HEK293 (cell line): ENCODE results near the gene PFDN1.

Experiments
- ELK4 ChIP-seq: IDR thresholded peaks from 2 replicates; pipeline ENCODE4 v1.6.1; 2011; ENCODE audit warnings: mild to moderate bottlenecking, low read depth, low read length, borderline replicate concordance
- FEZF1 ChIP-seq: fragments of 450-650 bp; formaldehyde crosslinking; IDR thresholded peaks from 2 replicates; pipeline ENCODE4 v1.5.1; 2016; ENCODE audit warnings: missing biosample characterization, missing genetic modification characterization
- GLIS1 ChIP-seq: fragments of 450-650 bp; formaldehyde crosslinking; IDR thresholded peaks from 2 replicates; pipeline ENCODE4 v1.5.1; 2016; ENCODE audit warnings: missing biosample characterization, missing genetic modification characterization
- HIC1 ChIP-seq: fragments of 450-650 bp; formaldehyde crosslinking; IDR thresholded peaks from 2 replicates; pipeline ENCODE4 v1.5.1; 2016; ENCODE audit warnings: missing biosample characterization, missing genetic modification characterization
- KLF1 ChIP-seq: fragments of 450-650 bp; formaldehyde crosslinking; IDR thresholded peaks from 2 replicates; pipeline ENCODE4 v1.5.1; 2016; ENCODE audit warnings: missing biosample characterization, missing genetic modification characterization
- KLF7 ChIP-seq: fragments of 450-650 bp; formaldehyde crosslinking; IDR thresholded peaks from 2 replicates; pipeline ENCODE4 v1.5.1; 2016; ENCODE audit warnings: missing biosample characterization, missing genetic modification characterization, borderline replicate concordance
- MYNN ChIP-seq: fragments of 450-650 bp; formaldehyde crosslinking; IDR thresholded peaks from 2 replicates; pipeline ENCODE4 v1.5.1; 2016; ENCODE audit warnings: missing biosample characterization, missing genetic modification characterization, borderline replicate concordance
- MZF1 ChIP-seq: fragments of 450-650 bp; formaldehyde crosslinking; IDR thresholded peaks from 2 replicates; pipeline ENCODE4 v1.5.1; 2017; ENCODE audit warnings: missing biosample characterization, missing genetic modification characterization, borderline replicate concordance
- OSR2 ChIP-seq: fragments of 450-650 bp; formaldehyde crosslinking; IDR thresholded peaks from 2 replicates; pipeline ENCODE4 v1.5.1; 2016; ENCODE audit warnings: missing biosample characterization, missing genetic modification characterization
- OVOL3 ChIP-seq: fragments of 450-650 bp; formaldehyde crosslinking; IDR thresholded peaks from 2 replicates; pipeline ENCODE4 v1.5.1; 2016; ENCODE audit warnings: missing biosample characterization, missing genetic modification characterization
- ZEB2 ChIP-seq: fragments of 450-650 bp; formaldehyde crosslinking; IDR thresholded peaks from 2 replicates; pipeline ENCODE4 v1.5.1; 2016; ENCODE audit warnings: missing biosample characterization, missing genetic modification characterization
- ZFP37 ChIP-seq: fragments of 450-650 bp; formaldehyde crosslinking; IDR thresholded peaks from 2 replicates; pipeline ENCODE4 v1.5.1; 2016; ENCODE audit warnings: missing biosample characterization, missing genetic modification characterization
- ZNF140 ChIP-seq: fragments of 450-650 bp; formaldehyde crosslinking; IDR thresholded peaks from 2 replicates; pipeline ENCODE4 v1.5.1; 2016; ENCODE audit warnings: missing biosample characterization, missing genetic modification characterization
- ZNF19 ChIP-seq: fragments of 450-650 bp; formaldehyde crosslinking; IDR thresholded peaks from 2 replicates; pipeline ENCODE4; 2016; ENCODE audit warnings: missing biosample characterization, missing genetic modification characterization, low read depth
- ZNF302 ChIP-seq: fragments of 450-650 bp; formaldehyde crosslinking; IDR thresholded peaks from 2 replicates; pipeline ENCODE4 v1.5.1; 2016; ENCODE audit warnings: missing biosample characterization, missing genetic modification characterization, low read depth
- ZNF311 ChIP-seq: fragments of 450-650 bp; formaldehyde crosslinking; IDR thresholded peaks from 2 replicates; pipeline ENCODE4 v1.5.1; 2017; ENCODE audit warnings: missing biosample characterization, missing genetic modification characterization, borderline replicate concordance
- ZNF335 ChIP-seq: fragments of 450-650 bp; formaldehyde crosslinking; conservative IDR thresholded peaks from 2 replicates; pipeline ENCODE4 v1.5.1; 2016; ENCODE audit warnings: missing biosample characterization, missing genetic modification characterization
- ZNF350 ChIP-seq: fragments of 450-650 bp; formaldehyde crosslinking; IDR thresholded peaks from 2 replicates; pipeline ENCODE4 v1.5.0; 2017; ENCODE audit warnings: missing biosample characterization, mild to moderate bottlenecking, missing genetic modification characterization
- ZNF354C ChIP-seq: fragments of 450-650 bp; formaldehyde crosslinking; IDR thresholded peaks from 2 replicates; pipeline ENCODE4 v1.5.1; 2016; ENCODE audit warnings: missing biosample characterization, missing genetic modification characterization, low read depth, borderline replicate concordance
- ZNF433 ChIP-seq: fragments of 450-650 bp; formaldehyde crosslinking; IDR thresholded peaks from 2 replicates; pipeline ENCODE4 v1.5.1; 2016; ENCODE audit warnings: missing biosample characterization, missing genetic modification characterization, low read depth
- ZNF529 ChIP-seq: fragments of 450-650 bp; formaldehyde crosslinking; IDR thresholded peaks from 2 replicates; pipeline ENCODE4 v1.5.1; 2017; ENCODE audit warnings: missing genetic modification characterization, missing biosample characterization; ENCODE audit not compliant: insufficient replicate concordance
- ZNF561 ChIP-seq: fragments of 450-650 bp; IDR thresholded peaks from 2 replicates; pipeline ENCODE4 v1.5.1; 2018; ENCODE audit warnings: missing biosample characterization, missing genetic modification characterization, borderline replicate concordance
- ZNF610 ChIP-seq: fragments of 450-650 bp; formaldehyde crosslinking; IDR thresholded peaks from 2 replicates; pipeline ENCODE4 v1.5.1; 2016; ENCODE audit warnings: missing biosample characterization, missing genetic modification characterization, borderline replicate concordance
- ZNF624 ChIP-seq: fragments of 450-650 bp; formaldehyde crosslinking; IDR thresholded peaks from 2 replicates; pipeline ENCODE4 v1.5.1; 2017; ENCODE audit warnings: missing biosample characterization, missing genetic modification characterization
- ZNF664 ChIP-seq: fragments of 450-650 bp; formaldehyde crosslinking; IDR thresholded peaks from 2 replicates; pipeline ENCODE4 v1.5.1; 2016; ENCODE audit warnings: missing biosample characterization, missing genetic modification characterization
- ZNF701 ChIP-seq: fragments of 450-650 bp; formaldehyde crosslinking; IDR thresholded peaks from 2 replicates; pipeline ENCODE4 v1.5.1; 2016; ENCODE audit warnings: missing biosample characterization, missing genetic modification characterization
- ZNF768 ChIP-seq: fragments of 450-650 bp; formaldehyde crosslinking; IDR thresholded peaks from 2 replicates; pipeline ENCODE4 v1.5.1; 2018; ENCODE audit warnings: missing biosample characterization, mild to moderate bottlenecking, missing genetic modification characterization
- ZNF776 ChIP-seq: fragments of 450-650 bp; formaldehyde crosslinking; IDR thresholded peaks from 2 replicates; pipeline ENCODE4 v1.5.0; 2017; ENCODE audit warnings: missing biosample characterization, missing genetic modification characterization, borderline replicate concordance
- ZNF830 ChIP-seq: fragments of 450-650 bp; IDR thresholded peaks from 2 replicates; pipeline ENCODE4 v1.5.0; 2018; ENCODE audit warnings: missing biosample characterization, missing genetic modification characterization, low read depth, mild to moderate bottlenecking, moderate library complexity
- ZSCAN23 ChIP-seq: fragments of 450-650 bp; formaldehyde crosslinking; IDR thresholded peaks from 2 replicates; pipeline ENCODE4 v1.5.1; 2016; ENCODE audit warnings: missing biosample characterization, missing genetic modification characterization
- TF ChIP-seq, protein P1 (sequence below): fragments of 450-650 bp; formaldehyde crosslinking; optimal IDR thresholded peaks from 2 replicates; pipeline ENCODE3; 2016; ENCODE audit warnings: missing biosample characterization, mild to moderate bottlenecking, missing genetic modification characterization
- TF ChIP-seq, protein P2 (sequence below): fragments of 450-650 bp; formaldehyde crosslinking; conservative IDR thresholded peaks from 2 replicates; pipeline ENCODE4 v1.5.1; 2016; ENCODE audit warnings: low read depth, missing biosample characterization, missing genetic modification characterization
- TF ChIP-seq, protein P3 (sequence below): fragments of 450-650 bp; formaldehyde crosslinking; IDR thresholded peaks from 2 replicates; pipeline ENCODE4 v1.5.1; 2017; ENCODE audit warnings: missing biosample characterization, missing genetic modification characterization

The PFDN1 gene

GRCh38 chr5:140299056-140299455 lies 3.8 kb downstream of the PFDN1 start (continued):
- TF ChIP-seq, protein P1, sequence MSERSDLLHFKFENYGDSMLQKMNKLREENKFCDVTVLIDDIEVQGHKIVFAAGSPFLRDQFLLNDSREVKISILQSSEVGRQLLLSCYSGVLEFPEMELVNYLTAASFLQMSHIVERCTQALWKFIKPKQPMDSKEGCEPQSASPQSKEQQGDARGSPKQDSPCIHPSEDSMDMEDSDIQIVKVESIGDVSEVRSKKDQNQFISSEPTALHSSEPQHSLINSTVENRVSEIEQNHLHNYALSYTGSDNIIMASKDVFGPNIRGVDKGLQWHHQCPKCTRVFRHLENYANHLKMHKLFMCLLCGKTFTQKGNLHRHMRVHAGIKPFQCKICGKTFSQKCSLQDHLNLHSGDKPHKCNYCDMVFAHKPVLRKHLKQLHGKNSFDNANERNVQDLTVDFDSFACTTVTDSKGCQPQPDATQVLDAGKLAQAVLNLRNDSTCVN (tag by site-specific recombination), result no peak
- TF ChIP-seq ZNF529 (no peak), ZNF19 (tag by site-specific recombination) (no peak), ZEB2 (tag by site-specific recombination) (no peak), ELK4 (no peak), HIC1 (tag by site-specific recombination) (peak; percentile 76; the same call in 1 of the 2 replicates), MYNN (tag by site-specific recombination) (no peak), ZNF335 (tag by site-specific recombination) (no peak), ZNF311 (tag by site-specific recombination) (no peak), ZNF140 (tag by site-specific recombination) (no peak), ZNF610 (tag by site-specific recombination) (no peak), ZNF354C (no peak), ZNF701 (tag by site-specific recombination) (no peak), ZNF433 (no peak), ZNF302 (tag by site-specific recombination) (no peak), OVOL3 (no peak), ZNF768 (tag by site-specific recombination) (no peak), MZF1 (tag by site-specific recombination) (no peak), ZNF624 (tag by site-specific recombination) (no peak), FEZF1 (tag by site-specific recombination) (no peak), ZNF561 (tag by site-specific recombination) (no peak), ZNF664 (tag by site-specific recombination) (no peak), ZNF830 (tag by site-specific recombination) (no peak), KLF7 (tag by site-specific recombination) (0 out of 2 replicates have a peak, but pooled peaks have one; percentile 73), ZNF350 (no peak), GLIS1 (tag by site-specific recombination) (0 out of 2 replicates have a peak, but pooled peaks have one; percentile 43), ZSCAN23 (no peak), KLF1 (tag by site-specific recombination) (peak; percentile 80), ZFP37 (tag by site-specific recombination) (no peak), ZNF776 (no peak), OSR2 (tag by site-specific recombination) (peak; percentile 76; the same call in 1 of the 2 replicates)
- TF ChIP-seq, protein P2, sequence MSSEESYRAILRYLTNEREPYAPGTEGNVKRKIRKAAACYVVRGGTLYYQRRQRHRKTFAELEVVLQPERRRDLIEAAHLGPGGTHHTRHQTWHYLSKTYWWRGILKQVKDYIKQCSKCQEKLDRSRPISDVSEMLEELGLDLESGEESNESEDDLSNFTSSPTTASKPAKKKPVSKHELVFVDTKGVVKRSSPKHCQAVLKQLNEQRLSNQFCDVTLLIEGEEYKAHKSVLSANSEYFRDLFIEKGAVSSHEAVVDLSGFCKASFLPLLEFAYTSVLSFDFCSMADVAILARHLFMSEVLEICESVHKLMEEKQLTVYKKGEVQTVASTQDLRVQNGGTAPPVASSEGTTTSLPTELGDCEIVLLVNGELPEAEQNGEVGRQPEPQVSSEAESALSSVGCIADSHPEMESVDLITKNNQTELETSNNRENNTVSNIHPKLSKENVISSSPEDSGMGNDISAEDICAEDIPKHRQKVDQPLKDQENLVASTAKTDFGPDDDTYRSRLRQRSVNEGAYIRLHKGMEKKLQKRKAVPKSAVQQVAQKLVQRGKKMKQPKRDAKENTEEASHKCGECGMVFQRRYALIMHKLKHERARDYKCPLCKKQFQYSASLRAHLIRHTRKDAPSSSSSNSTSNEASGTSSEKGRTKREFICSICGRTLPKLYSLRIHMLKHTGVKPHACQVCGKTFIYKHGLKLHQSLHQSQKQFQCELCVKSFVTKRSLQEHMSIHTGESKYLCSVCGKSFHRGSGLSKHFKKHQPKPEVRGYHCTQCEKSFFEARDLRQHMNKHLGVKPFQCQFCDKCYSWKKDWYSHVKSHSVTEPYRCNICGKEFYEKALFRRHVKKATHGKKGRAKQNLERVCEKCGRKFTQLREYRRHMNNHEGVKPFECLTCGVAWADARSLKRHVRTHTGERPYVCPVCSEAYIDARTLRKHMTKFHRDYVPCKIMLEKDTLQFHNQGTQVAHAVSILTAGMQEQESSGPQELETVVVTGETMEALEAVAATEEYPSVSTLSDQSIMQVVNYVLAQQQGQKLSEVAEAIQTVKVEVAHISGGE (tag by site-specific recombination), result no peak
- TF ChIP-seq, protein P3, sequence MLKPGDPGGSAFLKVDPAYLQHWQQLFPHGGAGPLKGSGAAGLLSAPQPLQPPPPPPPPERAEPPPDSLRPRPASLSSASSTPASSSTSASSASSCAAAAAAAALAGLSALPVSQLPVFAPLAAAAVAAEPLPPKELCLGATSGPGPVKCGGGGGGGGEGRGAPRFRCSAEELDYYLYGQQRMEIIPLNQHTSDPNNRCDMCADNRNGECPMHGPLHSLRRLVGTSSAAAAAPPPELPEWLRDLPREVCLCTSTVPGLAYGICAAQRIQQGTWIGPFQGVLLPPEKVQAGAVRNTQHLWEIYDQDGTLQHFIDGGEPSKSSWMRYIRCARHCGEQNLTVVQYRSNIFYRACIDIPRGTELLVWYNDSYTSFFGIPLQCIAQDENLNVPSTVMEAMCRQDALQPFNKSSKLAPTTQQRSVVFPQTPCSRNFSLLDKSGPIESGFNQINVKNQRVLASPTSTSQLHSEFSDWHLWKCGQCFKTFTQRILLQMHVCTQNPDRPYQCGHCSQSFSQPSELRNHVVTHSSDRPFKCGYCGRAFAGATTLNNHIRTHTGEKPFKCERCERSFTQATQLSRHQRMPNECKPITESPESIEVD (tag by site-specific recombination), result peak; percentile 66
